GM10847 (cell line): ENCODE results near the gene ACTG2.

Experiments used
- POLR2A ChIP-seq: IDR thresholded peaks from 2 replicates; pipeline ENCODE4 v1.6.1; 2011; ENCODE audit not compliant: insufficient read length; ENCODE audit errors: extremely low read depth

The ACTG2 gene

GRCh38 chr2:73963385-73964120 is 70.7 kb downstream of the ACTG2 start:
- TF ChIP-seq POLR2A: no peak

- TF ChIP-seq POLR2A: no peak
These were observed 71.4 kb downstream of the ACTG2 start for GRCh38 chr2:73964223-73964622.

GRCh38 chr2:73965053-73965452 is 72.2 kb downstream of the ACTG2 start:
- TF ChIP-seq POLR2A: no peak

- no peak for TF ChIP-seq POLR2A
These were observed 75.6 kb downstream of the ACTG2 start for GRCh38 chr2:73968357-73968937.

GRCh38 chr2:73969356-73969755 is 76.5 kb downstream of the ACTG2 start:
- TF ChIP-seq POLR2A: no peak
